ENCODE measurements around the gene FOXE3.

The FOXE3 gene

DNA sequence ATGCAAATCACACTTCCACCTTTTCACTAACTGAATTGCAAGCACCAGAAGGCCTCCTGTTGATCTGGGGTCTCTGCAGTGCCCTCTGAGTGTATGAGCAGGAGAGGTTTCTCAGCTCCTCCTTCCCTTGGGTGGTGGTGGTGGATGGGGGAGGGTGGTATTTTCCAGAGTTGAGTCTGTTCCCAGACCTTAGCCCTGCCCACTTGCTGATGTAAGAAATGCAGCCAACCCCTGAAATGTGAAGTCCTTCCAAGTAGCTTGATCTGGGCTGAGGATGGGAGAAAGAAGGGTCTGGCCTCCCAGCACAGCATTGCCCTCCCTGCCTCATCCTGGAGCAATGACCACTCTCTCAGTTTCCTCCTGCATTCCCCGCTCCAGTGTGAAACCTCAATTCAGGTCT, 15.4 kb downstream of the FOXE3 start:
- no peak for DNase-seq (ENCODE audit: extremely low spot score)
- CTCF ChIA-PET = interaction anchor here (1.0 to 8.6 kb wide), 22 partner anchors 10 to 290 kb away, joined by 3 to 226 read pairs (median 4); partner anchors contain the start of gene PDZK1IP1
- TF ChIP-seq, protein P1, sequence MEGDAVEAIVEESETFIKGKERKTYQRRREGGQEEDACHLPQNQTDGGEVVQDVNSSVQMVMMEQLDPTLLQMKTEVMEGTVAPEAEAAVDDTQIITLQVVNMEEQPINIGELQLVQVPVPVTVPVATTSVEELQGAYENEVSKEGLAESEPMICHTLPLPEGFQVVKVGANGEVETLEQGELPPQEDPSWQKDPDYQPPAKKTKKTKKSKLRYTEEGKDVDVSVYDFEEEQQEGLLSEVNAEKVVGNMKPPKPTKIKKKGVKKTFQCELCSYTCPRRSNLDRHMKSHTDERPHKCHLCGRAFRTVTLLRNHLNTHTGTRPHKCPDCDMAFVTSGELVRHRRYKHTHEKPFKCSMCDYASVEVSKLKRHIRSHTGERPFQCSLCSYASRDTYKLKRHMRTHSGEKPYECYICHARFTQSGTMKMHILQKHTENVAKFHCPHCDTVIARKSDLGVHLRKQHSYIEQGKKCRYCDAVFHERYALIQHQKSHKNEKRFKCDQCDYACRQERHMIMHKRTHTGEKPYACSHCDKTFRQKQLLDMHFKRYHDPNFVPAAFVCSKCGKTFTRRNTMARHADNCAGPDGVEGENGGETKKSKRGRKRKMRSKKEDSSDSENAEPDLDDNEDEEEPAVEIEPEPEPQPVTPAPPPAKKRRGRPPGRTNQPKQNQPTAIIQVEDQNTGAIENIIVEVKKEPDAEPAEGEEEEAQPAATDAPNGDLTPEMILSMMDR (IDR thresholded peaks at IDR 0.05; ENCODE audit: control extremely low read depth, extremely low read depth, low read depth, missing control alignments) = no peak
- POLR2A ChIA-PET = no interaction called here

DNA sequence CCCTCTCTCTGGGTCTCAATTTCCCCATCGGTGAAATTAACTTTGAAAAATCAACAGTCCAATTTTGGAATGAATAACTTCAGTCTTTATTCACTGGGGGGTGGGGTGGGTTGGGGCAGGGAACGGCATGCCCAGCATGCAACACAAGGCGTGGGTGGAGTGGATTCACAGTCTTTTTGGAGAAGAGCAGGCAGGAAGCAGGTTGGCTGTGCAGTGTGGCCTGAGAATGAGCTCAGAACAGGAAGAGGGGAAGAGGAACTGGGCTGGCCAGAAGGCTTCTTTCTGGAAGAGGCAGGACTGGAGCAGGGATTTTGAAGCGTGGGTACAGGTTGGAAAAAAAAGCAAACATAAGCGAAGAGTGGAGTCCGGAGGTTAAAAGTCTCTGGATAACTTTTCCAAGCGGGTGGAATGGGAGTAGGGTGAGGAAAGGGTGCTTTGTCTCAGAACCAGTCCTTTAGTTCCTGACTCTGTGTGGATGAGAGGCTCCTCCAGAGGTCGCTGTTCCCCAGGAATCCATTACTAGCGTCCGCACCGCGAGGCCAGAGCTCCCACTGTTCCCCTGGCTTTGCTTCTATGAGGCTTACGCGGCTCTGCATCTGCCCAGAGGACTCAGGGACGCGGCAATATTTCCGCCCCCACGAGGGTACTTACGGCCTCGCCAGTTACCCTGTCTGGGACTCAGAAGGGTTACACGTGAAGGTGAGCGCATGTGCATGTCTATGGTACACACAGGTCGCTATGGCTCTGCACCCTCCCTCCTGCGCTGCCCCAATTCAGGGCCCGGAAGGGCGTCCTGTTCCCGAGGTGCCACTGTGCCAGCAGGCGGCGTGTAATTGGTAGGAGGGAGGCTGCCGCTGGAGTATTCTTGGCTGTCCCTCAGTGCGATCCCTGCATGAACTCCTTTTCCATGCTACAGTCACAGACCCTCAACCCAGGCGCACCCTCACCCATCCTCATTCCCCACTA, 16.3 kb downstream of the FOXE3 start:
- TF ChIP-seq, protein P1 (IDR thresholded peaks at IDR 0.05; ENCODE audit: control extremely low read depth, extremely low read depth, low read depth, missing control alignments) = peak; percentile 65
- CTCF ChIA-PET = interaction anchor here (0.9 to 8.6 kb wide), 27 partner anchors 9 to 289 kb away, joined by 3 to 226 read pairs (median 4); partner anchors contain the start of gene PDZK1IP1
- POLR2A ChIA-PET = no interaction called here
- DNase-seq (ENCODE audit: extremely low spot score) = peak; percentile 66

DNA sequence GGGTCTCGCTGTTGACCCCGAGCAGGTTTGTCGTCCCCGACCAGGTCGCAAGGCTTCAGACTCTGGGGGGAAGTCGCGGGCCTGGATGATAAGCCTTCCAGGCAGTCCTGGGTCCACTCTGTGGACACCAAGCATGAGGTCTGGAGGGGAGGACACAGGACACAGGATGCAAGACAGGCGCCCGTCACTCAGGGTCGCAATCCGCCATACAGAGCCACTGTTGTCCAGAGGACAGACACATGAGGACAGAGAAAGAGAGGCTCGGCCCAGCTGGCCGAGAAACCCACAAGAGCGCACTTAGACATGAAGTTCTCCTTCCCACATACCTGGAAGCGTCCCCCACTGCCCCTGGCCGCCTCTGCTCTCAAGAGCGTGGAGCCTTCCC, 16.9 kb downstream of the FOXE3 start:
- TF ChIP-seq, protein P1 (IDR thresholded peaks at IDR 0.05; ENCODE audit: control extremely low read depth, extremely low read depth, low read depth, missing control alignments) = no peak
- DNase-seq (ENCODE audit: extremely low spot score) = no peak
- POLR2A ChIA-PET = no interaction called here
- CTCF ChIA-PET = interaction anchor here (0.9 to 8.6 kb wide), 21 partner anchors 9 to 322 kb away, joined by 3 to 226 read pairs (median 5); partner anchors contain the start of gene PDZK1IP1

DNA sequence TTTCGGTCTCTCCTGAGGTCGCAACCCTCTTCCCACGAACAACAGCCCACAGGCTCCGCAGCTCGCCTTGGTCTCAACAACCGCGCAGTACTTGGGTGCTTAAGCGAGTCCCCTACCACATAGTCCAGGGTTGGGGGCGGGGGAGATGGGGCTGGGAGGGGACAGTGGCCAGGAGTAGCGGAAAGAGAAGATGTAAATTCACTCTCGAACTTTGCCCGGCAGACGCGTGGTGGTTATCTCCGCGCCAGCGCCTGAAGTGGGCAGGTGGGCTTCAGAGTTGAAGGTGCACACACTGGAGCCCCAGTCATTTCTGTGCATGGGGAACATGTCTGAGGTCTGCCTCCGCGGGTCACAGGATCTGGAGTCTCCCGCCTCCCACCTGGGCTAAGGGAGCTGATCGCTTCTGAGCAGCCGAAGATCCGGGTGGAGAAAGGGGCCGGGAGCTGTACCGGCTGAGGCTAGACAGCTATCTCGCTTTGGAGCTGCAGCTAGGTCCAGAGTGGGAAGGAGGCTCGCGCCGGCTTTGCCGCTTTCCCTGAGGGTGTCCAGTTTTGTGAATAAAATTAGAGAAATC, 17.5 kb downstream of the FOXE3 start:
- DNase-seq (ENCODE audit: extremely low spot score) = no peak
- TF ChIP-seq, protein P1 (IDR thresholded peaks at IDR 0.05; ENCODE audit: control extremely low read depth, extremely low read depth, low read depth, missing control alignments) = no peak
- CTCF ChIA-PET = interaction anchor here (0.7 to 8.6 kb wide), 14 partner anchors 9 to 322 kb away, joined by 3 to 226 read pairs (median 4); no protein-coding TSS in a partner anchor
- POLR2A ChIA-PET = no interaction called here

DNA sequence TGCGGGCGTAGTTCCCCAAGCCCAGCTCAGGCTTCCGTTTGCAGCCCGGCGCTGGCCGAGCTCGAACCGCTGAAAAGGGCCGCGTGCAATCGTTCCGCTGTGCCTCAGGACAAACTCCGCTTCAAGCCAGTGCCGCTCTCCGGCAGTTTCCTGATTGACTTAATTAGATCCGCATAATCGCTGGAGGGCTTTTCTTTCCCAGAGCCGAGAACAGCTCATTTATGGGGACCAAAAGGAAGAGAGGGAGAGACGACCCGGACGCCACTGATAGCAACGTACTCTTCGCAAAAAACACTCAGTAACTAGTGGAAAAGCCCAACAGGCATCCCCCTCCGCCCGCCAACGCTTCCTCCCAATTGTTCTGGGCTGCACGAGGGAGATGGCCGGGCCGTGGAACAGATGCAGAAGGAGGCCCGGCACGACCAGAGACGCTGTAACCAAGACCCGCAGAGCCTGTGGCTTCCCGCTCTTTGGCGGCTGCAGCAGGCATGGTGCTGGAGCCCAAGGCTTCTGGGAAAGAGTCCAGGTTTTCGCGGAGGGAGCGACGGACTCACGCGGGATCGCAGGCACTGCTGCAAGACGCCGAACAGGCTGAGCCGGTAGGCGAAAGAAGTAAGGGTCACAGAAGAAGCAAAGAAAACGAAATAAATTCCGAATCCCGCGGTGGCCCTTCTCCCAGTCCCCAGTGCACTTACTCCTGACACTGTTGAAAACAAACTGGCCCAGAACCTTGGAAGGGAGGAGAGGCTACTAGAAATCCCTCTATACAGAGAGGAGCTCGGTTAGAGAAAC, 18.2 kb downstream of the FOXE3 start:
- no peak for DNase-seq (ENCODE audit: extremely low spot score)
- POLR2A ChIA-PET = no interaction called here
- TF ChIP-seq, protein P1 (IDR thresholded peaks at IDR 0.05; ENCODE audit: control extremely low read depth, extremely low read depth, low read depth, missing control alignments) = no peak
- CTCF ChIA-PET = interaction anchor here (0.7 to 8.6 kb wide), 16 partner anchors 9 to 326 kb away, joined by 3 to 226 read pairs (median 6); no protein-coding TSS in a partner anchor

Measured in GM10248 (cell line).